RWPE2 (cell line): Measurements from ENCODE around the gene CEBPA.
"Not testable (repeated sequence)": the region's sequence is repeated elsewhere in the genome, so short reads cannot be mapped to it uniquely, and the experiment has no call there.

Source experiments
- ATAC-seq: fragments of 200-7000 bp; cut with Tn5 transposase; 3 replicates; pipeline ENCODE4 v1.9.1; 2021; ENCODE audit warnings: low read depth
- DNase-seq: peaks from one replicate; pipeline ENCODE4 v3.0.0-alpha.2; 2020; ENCODE audit warnings: low spot score
- H3K27ac ChIP-seq: fragments of 450-650 bp; 2 replicates; pipeline ENCODE4 v1.5.1; 2017; ENCODE audit warnings: mild to moderate bottlenecking; ENCODE audit not compliant: poor library complexity, severe bottlenecking
- H3K27me3 ChIP-seq: fragments of 250-450 bp; sonication (Bioruptor Pico); 2 replicates; pipeline ENCODE4 v1.5.1; 2021; ENCODE audit warnings: mild to moderate bottlenecking, moderate library complexity; ENCODE audit not compliant: insufficient read depth, poor library complexity, severe bottlenecking
- H3K36me3 ChIP-seq: fragments of 250-450 bp; sonication (Bioruptor Pico); 2 replicates; pipeline ENCODE4 v1.5.1; 2020; ENCODE audit warnings: low read depth, mild to moderate bottlenecking, moderate library complexity
- H3K4me1 ChIP-seq: fragments of 250-450 bp; sonication (Bioruptor Pico); 2 replicates; pipeline ENCODE4 v1.5.1; 2021; ENCODE audit warnings: mild to moderate bottlenecking, moderate library complexity; ENCODE audit not compliant: insufficient read depth, poor library complexity, severe bottlenecking
- H3K4me3 ChIP-seq: fragments of 250-450 bp; sonication (Bioruptor Pico); 2 replicates; pipeline ENCODE4 v1.5.1; 2021; ENCODE audit warnings: mild to moderate bottlenecking, moderate library complexity; ENCODE audit not compliant: severe bottlenecking
- H3K9me3 ChIP-seq: fragments of 250-450 bp; sonication (Bioruptor Pico); 2 replicates; pipeline ENCODE4 v1.5.1; 2021; ENCODE audit warnings: mild to moderate bottlenecking, moderate library complexity; ENCODE audit not compliant: severe bottlenecking
- CTCF ChIP-seq: fragments of 450-650 bp; IDR thresholded peaks from one replicate; pipeline ENCODE4 v1.5.1; 2017; ENCODE audit warnings: mild to moderate bottlenecking, moderate library complexity; ENCODE audit not compliant: poor library complexity, severe bottlenecking

CEBPA gene

DNA sequence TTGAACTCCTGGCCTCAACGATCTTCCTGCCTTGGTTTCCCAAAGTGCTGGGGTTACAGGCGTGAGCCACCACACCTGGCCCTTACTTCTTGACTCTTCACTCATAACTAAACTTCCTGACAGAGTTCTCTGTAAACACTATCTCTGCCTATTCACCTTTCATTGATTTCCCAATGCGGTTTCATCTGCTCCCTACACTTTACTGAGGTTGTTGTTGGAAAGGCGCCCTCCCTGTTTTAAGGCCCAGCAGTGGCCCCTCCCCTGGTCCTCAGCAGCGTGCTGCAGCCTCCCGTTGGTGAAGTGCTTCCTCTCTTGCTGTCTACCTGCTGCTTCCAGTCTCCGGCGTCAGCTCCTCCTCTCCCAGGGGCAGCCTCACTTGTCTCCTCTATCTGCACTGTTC lies 26.7 kb upstream of the CEBPA start:
- DNase-seq (no peak), ATAC-seq (no peak)
- no peaks in the 10 kb centered on the region for H3K36me3 ChIP-seq
- no peaks in the 10 kb centered on the region for H3K27me3 ChIP-seq
- TF ChIP-seq CTCF: no peak
- peaks cover 8% of the 10 kb centered on the region for H3K4me1 ChIP-seq
- H3K27ac ChIP-seq: no peak overlapping the region
- H3K4me3 ChIP-seq: no peak overlapping the region
- no peaks in the 10 kb centered on the region for H3K9me3 ChIP-seq

DNA sequence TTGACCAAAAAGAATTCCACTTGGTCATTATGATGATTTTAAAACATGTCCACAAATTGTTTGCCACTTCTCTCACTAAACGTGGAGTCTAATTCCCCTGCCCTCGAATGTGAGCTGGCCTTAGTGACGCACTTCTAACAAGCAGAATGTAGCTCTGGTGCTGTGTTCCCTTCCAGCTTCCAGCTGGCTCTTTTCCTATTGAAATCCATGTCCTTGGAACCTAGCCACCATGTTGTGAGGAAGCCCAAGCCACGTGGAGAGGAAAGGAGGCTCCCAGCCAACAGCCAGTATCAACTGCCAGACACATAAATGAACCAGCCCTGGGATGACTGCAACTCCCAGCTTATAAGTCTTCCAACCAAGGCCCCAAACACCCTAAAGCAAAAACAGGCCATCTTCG lies 23.6 kb upstream of the CEBPA start:
- TF ChIP-seq CTCF: no peak
- no peak overlapping the region for H3K4me3 ChIP-seq
- DNase-seq: no peak
- peaks cover 8% of the 10 kb centered on the region for H3K4me1 ChIP-seq
- ATAC-seq: no peak
- H3K27ac ChIP-seq: no peak overlapping the region
- H3K27me3 ChIP-seq: no peaks in the 10 kb centered on the region
- no peaks in the 10 kb centered on the region for H3K36me3 ChIP-seq
- H3K9me3 ChIP-seq: no peaks in the 10 kb centered on the region

DNA sequence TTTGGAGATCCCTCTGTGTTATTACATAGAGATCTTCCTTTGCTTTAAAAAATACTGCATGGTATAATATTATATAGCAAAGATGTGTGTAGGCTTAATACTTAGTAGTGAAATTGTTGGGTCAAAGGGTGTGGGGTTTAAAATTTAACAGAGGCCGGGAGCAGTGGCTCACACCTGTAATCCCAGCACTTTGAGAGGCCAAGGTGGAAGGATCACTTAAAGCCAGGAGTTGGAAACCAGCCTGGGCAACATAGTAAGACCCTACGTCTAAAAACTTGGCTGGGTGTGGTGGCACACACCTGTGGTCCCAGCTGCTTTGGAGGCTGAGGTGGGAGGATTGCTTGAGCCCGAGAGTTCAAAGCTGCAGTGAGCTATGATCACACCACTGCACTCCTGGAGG lies 22.3 kb upstream of the CEBPA start:
- DNase-seq (no peak), ATAC-seq (no peak)
- Histone ChIP-seq H3K9me3 (no peaks in the 10 kb centered on the region), H3K4me1 (no peaks in the 10 kb centered on the region), H3K27me3 (no peaks in the 10 kb centered on the region), H3K27ac (no peak overlapping the region), H3K36me3 (no peaks in the 10 kb centered on the region), H3K4me3 (no peak overlapping the region)
- TF ChIP-seq CTCF: no peak

DNA sequence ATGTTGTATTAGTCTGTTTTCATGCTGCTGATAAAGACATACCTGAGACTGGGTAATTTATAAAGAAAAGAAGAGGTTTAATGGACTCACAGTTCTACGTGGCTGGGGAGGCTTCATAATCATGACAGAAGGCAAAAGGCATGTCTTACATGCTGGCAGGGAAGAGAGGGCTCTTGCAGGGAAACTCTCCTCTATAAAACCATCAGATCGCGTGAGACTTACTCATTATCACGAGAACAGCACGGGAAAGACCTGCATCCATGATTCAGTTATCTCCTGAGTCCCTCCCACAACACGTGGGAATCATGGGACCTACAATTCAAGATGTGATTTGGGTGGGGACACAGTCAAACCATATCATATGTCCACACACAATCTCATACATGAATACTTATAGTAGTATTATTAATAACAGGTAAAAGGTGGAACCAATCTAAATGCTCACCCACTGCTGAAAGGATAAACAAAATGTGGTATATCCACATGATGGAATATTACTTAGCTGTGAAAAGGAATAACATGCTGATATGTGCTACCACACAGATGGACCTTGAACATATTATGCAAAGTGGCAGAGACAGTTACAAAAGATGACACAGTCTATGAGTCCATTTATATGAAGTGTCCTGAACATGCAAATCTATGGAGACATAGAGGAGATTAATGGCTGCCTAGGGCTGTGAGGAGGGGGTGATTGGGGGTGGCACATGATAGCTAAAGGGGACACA lies 20.9 kb upstream of the CEBPA start:
- Histone ChIP-seq H3K4me1 (no peaks in the 10 kb centered on the region), H3K4me3 (no peak overlapping the region), H3K36me3 (no peaks in the 10 kb centered on the region), H3K9me3 (no peaks in the 10 kb centered on the region), H3K27ac (no peak overlapping the region), H3K27me3 (no peaks in the 10 kb centered on the region)
- ATAC-seq (no peak), DNase-seq (no peak)
- TF ChIP-seq CTCF: no peak

DNA sequence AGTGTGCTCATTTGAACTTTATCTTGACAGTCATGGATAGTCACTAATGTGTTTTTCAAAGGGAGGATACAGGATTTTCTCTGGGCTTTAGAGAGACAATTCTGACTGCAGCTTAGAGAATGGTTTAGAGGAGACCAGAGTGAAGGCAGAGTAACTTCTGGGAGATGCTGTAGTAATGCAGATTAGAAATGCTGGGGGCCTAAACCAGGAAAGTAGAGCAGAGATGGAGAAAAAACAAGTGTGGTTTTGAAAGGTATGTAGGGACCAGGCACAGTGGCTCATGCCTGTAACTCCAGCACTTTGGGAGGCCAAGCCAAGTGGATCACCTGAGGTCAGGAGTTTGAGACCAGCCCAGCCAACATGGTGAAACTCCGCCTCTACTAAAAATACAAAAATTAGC lies 18.3 kb upstream of the CEBPA start:
- Histone ChIP-seq H3K4me1 (no peaks in the 10 kb centered on the region), H3K4me3 (no peak overlapping the region), H3K27me3 (no peaks in the 10 kb centered on the region), H3K27ac (no peak overlapping the region), H3K9me3 (no peaks in the 10 kb centered on the region), H3K36me3 (no peaks in the 10 kb centered on the region)
- DNase-seq (no peak), ATAC-seq (no peak)
- no peak for TF ChIP-seq CTCF

- DNase-seq, H3K4me1 ChIP-seq, H3K9me3 ChIP-seq, H3K27me3 ChIP-seq, H3K4me3 ChIP-seq, H3K27ac ChIP-seq, H3K36me3 ChIP-seq, ATAC-seq: not testable (repeated sequence)
Observed at GRCh38 chr19:33317991-33318390, 15.7 kb upstream of the CEBPA start.
